ENCODE data around the gene GPR62.

Gene GPR62

DNA sequence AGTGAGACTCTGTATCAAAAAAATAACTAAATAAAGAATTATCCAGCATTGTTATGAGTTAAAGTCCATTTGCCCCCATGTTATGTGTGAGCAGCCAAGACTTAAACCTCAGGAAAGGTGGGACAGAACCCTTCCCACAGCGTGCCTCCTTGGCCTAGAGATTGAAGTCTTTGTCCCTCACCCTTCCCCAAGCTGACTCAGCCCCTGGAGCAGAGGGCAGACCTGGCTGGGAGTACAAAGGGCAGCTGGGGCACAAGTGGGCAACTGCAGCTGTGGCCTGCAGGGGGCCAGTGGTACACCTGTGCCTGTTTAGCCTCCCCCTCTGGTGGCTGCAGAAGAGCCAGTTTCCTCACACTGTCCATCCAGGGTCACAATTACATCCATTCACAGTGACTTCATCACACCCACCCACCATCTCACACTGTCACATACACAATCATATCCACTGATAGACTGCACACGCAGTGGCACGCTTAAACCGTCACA is 27.2 kb downstream of the GPR62 start:
- no peak for DNase-seq (ENCODE audit: low read depth)
- TF ChIP-seq, protein P1, sequence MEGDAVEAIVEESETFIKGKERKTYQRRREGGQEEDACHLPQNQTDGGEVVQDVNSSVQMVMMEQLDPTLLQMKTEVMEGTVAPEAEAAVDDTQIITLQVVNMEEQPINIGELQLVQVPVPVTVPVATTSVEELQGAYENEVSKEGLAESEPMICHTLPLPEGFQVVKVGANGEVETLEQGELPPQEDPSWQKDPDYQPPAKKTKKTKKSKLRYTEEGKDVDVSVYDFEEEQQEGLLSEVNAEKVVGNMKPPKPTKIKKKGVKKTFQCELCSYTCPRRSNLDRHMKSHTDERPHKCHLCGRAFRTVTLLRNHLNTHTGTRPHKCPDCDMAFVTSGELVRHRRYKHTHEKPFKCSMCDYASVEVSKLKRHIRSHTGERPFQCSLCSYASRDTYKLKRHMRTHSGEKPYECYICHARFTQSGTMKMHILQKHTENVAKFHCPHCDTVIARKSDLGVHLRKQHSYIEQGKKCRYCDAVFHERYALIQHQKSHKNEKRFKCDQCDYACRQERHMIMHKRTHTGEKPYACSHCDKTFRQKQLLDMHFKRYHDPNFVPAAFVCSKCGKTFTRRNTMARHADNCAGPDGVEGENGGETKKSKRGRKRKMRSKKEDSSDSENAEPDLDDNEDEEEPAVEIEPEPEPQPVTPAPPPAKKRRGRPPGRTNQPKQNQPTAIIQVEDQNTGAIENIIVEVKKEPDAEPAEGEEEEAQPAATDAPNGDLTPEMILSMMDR (IDR thresholded peaks at IDR 0.05; ENCODE audit: low read depth, low read length, missing control alignments): peak; percentile 80
- H3K4me3 ChIP-seq (ENCODE audit: low read depth, low read length): peak overlapping the region; percentile 63

DNA sequence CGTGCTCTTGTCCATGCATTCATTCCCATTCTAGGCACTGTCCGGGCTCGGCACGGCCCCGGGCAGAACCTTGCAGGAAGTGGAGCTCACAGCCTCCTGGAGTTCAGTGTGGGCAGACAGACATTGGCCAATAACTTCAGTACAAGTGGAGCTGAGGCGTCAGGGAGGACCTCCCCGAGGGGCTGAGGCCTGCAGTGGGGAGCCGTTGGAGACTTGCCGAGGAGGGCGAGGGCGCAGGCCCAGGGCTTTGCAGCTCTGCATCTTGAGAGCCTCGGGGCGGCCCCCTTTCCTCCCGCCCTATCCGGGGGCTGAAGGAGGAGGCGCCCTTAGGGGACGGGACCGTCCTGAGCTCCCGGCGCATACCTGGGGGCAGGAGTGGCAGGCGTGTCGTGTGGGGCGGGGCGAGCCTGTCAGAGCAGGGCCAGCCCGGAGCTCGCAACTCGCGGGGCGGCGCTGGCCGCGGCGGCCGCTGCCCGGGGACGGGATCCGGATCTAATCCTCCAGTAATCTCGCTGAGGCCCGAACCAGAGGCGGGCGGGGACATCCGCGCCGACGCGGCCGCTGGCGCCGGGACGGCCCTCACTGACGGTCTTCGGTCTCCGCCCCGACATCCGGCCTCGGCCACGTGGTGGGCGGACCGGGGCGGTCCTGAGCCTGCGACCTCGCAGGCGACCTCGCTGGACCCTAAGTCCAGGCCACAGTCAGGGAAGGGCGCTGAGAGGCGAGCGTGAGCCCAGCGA is 27.8 kb downstream of the GPR62 start, which contains the start of gene ACY1:
TSS of gene ACY1 (plus strand) at position 698 of the 740 bp plus-strand sequence. CDS start 530 bp downstream, outside the sequence.
- peak; percentile 34 for DNase-seq (ENCODE audit: low read depth)
- peak within 1 kb of the TSS; percentile 63 for H3K4me3 ChIP-seq (ENCODE audit: low read depth, low read length)
- TF ChIP-seq, protein P1 (IDR thresholded peaks at IDR 0.05; ENCODE audit: low read depth, low read length, missing control alignments): no peak

DNA sequence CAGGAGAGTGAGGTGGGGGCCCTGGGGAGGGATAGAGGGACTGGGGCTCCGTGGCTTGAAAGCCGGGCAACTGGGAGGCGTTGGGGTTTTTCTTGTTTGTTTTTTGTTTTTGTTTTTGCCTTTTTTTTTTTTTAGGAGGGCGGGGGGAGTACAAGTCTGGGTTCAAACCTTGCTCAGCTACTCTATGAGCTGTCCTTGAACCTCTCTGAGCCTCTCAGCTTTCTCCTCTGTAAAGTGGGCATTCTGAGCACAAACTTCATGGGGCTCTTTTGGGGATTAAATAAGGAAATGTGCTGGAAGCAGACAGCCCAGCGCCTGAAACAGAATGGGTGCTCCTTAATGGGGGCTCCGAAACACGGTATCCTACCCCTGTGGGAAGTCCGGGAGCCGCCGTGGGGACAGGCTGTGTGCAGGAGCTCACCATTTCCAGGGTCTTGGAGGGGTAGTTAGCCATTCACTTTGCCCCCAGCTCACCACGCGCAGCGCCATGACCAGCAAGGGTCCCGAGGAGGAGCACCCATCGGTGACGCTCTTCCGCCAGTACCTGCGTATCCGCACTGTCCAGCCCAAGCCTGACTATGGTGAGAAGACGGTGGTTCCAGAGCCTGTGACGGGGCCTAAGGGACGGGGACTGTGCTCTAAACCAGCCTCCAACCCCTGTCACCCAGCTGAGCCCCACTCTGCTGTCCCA is 28.5 kb downstream of the GPR62 start:
- TF ChIP-seq, protein P1 (IDR thresholded peaks at IDR 0.05; ENCODE audit: low read depth, low read length, missing control alignments): no peak
- H3K4me3 ChIP-seq (ENCODE audit: low read depth, low read length): peak overlapping the region; percentile 63
- no peak for DNase-seq (ENCODE audit: low read depth)

DNA sequence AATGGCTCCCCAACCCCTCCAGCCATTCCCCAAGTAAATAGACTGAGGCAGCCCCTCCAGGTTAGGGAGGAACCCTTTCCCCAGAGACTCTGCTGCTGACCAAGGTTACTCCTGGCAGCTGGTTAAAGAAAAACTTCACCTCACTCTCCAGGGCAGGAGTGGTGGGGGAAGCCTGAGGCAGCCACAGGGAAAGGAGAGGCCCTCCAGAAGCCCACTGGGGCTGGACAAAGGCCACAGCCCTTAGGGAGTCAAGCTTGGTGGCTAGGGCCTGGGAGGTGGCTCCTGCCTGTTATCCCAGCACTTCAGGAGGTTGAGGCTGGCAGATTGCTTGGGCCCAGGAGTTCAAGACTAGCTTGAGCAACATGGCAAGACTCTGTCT is 29.1 kb downstream of the GPR62 start:
- no peak overlapping the region for H3K4me3 ChIP-seq (ENCODE audit: low read depth, low read length)
- no peak for DNase-seq (ENCODE audit: low read depth)
- TF ChIP-seq, protein P1 (IDR thresholded peaks at IDR 0.05; ENCODE audit: low read depth, low read length, missing control alignments): no peak

DNA sequence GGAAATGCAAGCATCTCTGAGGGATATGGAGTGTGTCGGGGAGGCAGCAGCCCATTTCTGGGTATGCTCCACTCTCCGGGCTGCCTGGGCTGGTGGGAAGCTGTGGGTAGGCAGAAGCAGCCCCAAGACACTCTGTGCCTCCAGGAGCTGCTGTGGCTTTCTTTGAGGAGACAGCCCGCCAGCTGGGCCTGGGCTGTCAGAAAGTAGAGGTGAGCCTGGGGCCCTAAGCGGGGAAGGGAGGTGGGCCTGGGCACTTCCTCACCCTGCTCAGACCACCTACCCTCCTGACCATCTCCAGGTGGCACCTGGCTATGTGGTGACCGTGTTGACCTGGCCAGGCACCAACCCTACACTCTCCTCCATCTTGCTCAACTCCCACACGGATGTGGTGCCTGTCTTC is 29.9 kb downstream of the GPR62 start:
- TF ChIP-seq, protein P1 (IDR thresholded peaks at IDR 0.05; ENCODE audit: low read depth, low read length, missing control alignments): no peak
- no peak for DNase-seq (ENCODE audit: low read depth)
- H3K4me3 ChIP-seq (ENCODE audit: low read depth, low read length): no peak overlapping the region

DNA sequence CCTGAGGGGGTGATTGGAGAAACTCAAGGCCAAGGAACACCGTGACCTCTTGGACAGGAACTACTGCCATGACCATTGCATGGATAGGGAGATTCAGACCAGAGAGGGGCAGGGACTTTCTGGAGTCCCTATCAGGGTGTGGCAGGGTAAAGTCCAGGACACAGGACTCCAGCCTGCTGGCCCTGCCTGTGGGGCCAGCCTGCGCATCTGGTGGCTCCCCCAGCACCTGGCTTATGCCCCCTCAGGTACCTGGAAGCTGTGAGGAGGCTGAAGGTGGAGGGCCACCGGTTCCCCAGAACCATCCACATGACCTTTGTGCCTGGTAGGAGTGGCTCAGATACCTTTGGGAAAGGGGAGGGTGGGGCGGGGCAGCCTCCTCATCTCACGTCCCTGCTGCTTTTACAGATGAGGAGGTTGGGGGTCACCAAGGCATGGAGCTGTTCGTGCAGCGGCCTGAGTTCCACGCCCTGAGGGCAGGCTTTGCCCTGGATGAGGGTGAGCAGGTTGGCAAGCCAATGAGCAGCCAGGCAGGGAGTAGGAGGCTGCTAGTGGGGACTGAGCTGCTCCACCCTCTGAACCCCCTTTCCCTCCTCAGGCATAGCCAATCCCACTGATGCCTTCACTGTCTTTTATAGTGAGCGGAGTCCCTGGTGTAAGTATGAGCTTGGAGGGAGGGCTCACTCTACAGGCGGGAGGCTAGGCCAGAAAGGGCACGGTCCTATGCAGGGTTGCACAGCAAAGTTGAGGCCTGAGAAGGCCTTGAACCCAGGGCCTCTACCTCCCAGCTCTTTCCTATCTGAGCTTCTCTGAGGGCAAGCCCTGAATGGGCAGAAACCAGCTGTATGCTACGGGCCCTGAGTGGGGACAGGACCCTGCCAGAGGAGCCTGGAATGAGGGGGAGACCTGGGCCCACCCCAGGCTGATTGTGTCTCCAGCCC is 31.1 kb downstream of the GPR62 start:
- DNase-seq (ENCODE audit: low read depth): no peak
- TF ChIP-seq, protein P1 (IDR thresholded peaks at IDR 0.05; ENCODE audit: low read depth, low read length, missing control alignments): no peak
- no peak overlapping the region for H3K4me3 ChIP-seq (ENCODE audit: low read depth, low read length)

All from GM12864 (cell line).